ENCODE results near the gene SLC8A1. TPM values are rescaled to one million over a fixed set of nuclear protein-coding genes. Genes with fewer than 3 reads are reported as not detected.

The SLC8A1 gene
- total RNA-seq, 6 donors from 2014 or later = 21.8 to 58.6 (median 25.3) TPM

DNA sequence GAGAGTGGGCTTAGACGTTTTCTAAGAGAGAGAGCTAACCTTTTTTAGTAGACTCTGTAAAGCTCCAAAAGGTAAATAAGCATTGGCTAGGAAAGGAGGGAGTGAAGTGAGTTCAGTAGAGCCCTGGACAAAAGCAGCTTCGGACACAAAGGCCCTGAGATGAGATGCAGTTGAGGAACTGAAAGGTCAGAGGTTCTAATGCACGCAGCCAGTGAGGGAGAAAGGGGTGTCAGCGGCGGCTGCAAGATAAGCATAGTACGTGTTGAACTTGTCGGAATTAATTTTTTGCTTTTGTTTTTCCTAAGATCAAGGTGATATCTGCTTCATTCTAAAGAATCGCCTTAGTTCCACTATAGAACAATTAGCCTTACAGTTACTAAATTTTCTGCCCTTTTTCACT lies 11.2 kb upstream of the SLC8A1 start:
- no peaks in the 10 kb centered on the region for H3K4me1 ChIP-seq
- H3K36me3 ChIP-seq = no peaks in the 10 kb centered on the region
- H3K4me3 ChIP-seq = no peak overlapping the region
- DNase-seq (no peak), ATAC-seq (ENCODE audit: low FRiP score in 2 of 2) (no peak)
- WGBS, 2 donors = 76 to 78% methylated on average over 8 of the region's 8 CpGs
- no peak overlapping the region for H3K27ac ChIP-seq
- no peaks in the 10 kb centered on the region for H3K9me3 ChIP-seq
- H3K27me3 ChIP-seq = no peaks in the 10 kb centered on the region
- TF ChIP-seq, protein P1, sequence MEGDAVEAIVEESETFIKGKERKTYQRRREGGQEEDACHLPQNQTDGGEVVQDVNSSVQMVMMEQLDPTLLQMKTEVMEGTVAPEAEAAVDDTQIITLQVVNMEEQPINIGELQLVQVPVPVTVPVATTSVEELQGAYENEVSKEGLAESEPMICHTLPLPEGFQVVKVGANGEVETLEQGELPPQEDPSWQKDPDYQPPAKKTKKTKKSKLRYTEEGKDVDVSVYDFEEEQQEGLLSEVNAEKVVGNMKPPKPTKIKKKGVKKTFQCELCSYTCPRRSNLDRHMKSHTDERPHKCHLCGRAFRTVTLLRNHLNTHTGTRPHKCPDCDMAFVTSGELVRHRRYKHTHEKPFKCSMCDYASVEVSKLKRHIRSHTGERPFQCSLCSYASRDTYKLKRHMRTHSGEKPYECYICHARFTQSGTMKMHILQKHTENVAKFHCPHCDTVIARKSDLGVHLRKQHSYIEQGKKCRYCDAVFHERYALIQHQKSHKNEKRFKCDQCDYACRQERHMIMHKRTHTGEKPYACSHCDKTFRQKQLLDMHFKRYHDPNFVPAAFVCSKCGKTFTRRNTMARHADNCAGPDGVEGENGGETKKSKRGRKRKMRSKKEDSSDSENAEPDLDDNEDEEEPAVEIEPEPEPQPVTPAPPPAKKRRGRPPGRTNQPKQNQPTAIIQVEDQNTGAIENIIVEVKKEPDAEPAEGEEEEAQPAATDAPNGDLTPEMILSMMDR (IDR thresholded peaks at IDR 0.05) = no peak
- TF ChIP-seq POLR2AphosphoS5 (IDR thresholded peaks at IDR 0.05) = no peak
- no peak for TF ChIP-seq POLR2A (IDR thresholded peaks at IDR 0.05)
- no peak for TF ChIP-seq EP300 (IDR thresholded peaks at IDR 0.05)

DNA sequence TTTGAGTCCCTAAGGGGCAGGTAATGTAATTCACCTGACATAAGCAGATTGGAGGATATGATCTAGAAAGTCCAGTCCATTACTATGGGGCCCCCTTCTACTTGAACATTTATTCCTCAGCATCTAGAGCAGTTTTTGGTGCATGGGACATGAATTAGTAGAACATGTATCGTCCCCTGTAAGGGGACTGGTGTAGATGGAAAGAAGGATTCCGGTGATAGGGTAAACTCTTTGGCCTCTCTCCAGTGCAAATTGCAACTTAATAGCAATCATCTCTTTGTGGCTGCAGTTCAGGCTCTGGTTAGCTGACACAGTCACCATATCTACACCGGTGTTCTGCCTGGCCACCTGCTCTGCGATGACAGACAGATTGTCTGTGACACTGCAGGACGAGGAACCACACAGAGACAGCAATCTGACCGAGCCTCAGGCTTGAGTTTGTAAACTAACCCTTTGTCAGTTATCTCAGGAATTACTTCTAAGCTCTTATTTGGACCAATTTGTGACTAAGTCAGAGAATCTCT lies 6.4 kb upstream of the SLC8A1 start:
- DNase-seq = no peak
- no peak overlapping the region for H3K27ac ChIP-seq
- WGBS, 2 donors = 68 to 73% methylated on average over 4 to 6 of the region's 6 CpGs

DNA sequence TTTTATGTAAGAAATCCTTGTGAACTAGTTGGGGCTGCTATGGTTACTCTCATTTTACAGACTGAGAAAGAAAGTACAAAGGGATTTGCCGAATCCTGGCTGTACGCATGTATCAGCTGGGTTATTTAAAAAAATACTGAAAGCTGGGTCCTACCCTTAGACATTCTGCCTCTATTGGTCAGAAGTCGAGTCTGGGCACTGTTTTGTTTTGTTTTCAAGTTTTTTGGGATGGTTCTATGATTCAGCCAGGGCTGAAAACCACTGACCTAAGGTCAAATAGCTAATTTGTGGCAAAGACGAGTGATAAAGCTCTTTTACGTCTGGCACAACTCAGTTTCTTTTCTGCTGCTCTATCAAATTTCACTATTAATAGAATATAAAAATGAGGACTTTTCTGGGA lies 5.9 kb upstream of the SLC8A1 start:
- Histone ChIP-seq H3K4me3 (peak overlapping the region in 1 of 4 donors; percentile 5), H3K9me3 (no peaks in the 10 kb centered on the region), H3K36me3 (no peaks in the 10 kb centered on the region), H3K27ac (peak overlapping the region in 1 of 4 donors; percentile 43), H3K4me1 (peaks cover 0 to under 1% (median under 1%) of the 10 kb centered on the region in 4 donors), H3K27me3 (no peaks in the 10 kb centered on the region)
- 63 to 67% methylated on average over 5 of the region's 5 CpGs for WGBS, 2 donors
- TF ChIP-seq POLR2A (IDR thresholded peaks at IDR 0.05) (no peak), EP300 (IDR thresholded peaks at IDR 0.05) (no peak), POLR2AphosphoS5 (IDR thresholded peaks at IDR 0.05) (no peak)
- TF ChIP-seq, protein P1 (IDR thresholded peaks at IDR 0.05) = no peak
- no peak for DNase-seq
- no peak for ATAC-seq (ENCODE audit: low FRiP score in 2 of 2)

More for the DNA sequence above, 6.4 kb upstream of the SLC8A1 start:
- H3K36me3 ChIP-seq = no peaks in the 10 kb centered on the region
- peak overlapping the region in 1 of 4 donors; percentile 5 for H3K4me3 ChIP-seq
- no peaks in the 10 kb centered on the region for H3K9me3 ChIP-seq
- no peaks in the 10 kb centered on the region for H3K27me3 ChIP-seq
- no peaks in the 10 kb centered on the region for H3K4me1 ChIP-seq
- no peak for ATAC-seq (ENCODE audit: low FRiP score in 2 of 2)
- no peak for TF ChIP-seq POLR2A (IDR thresholded peaks at IDR 0.05)
- TF ChIP-seq, protein P1 (IDR thresholded peaks at IDR 0.05) = no peak
- TF ChIP-seq EP300 (IDR thresholded peaks at IDR 0.05) = no peak
- no peak for TF ChIP-seq POLR2AphosphoS5 (IDR thresholded peaks at IDR 0.05)

DNA sequence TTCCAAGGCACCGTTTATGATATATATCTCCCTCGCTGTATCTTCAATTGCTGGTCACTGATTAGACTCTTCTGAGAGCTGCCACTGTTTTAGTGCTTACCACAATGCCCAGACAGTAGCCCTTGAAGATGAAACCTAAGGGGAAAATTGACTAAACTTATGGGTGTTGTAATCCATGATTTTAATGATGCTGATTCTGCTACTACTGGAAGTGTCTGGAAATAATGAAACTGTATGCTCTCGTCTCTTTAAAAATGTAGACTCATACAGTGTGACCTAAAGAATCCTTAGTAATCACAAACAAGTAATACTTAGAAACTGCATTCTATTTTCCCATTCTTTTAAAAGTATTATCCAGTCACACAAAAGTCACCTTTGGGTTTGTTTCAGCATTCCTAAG lies 5.5 kb upstream of the SLC8A1 start:
- no peak for DNase-seq
- 62 to 64% methylated on average over 3 of the region's 3 CpGs for WGBS, 2 donors
- H3K9me3 ChIP-seq = no peaks in the 10 kb centered on the region
- no peaks in the 10 kb centered on the region for H3K27me3 ChIP-seq
- no peaks in the 10 kb centered on the region for H3K36me3 ChIP-seq
- no peak overlapping the region for H3K27ac ChIP-seq
- peak overlapping the region in 1 of 4 donors; percentile 5 for H3K4me3 ChIP-seq
- no peak for TF ChIP-seq EP300 (IDR thresholded peaks at IDR 0.05)
- no peak for TF ChIP-seq POLR2AphosphoS5 (IDR thresholded peaks at IDR 0.05)
- TF ChIP-seq, protein P1 (IDR thresholded peaks at IDR 0.05) = no peak
- TF ChIP-seq POLR2A (IDR thresholded peaks at IDR 0.05) = no peak
- H3K4me1 ChIP-seq = peaks cover 0 to 6% (median 4%) of the 10 kb centered on the region in 4 donors
- no peak for ATAC-seq (ENCODE audit: low FRiP score in 2 of 2)

DNA sequence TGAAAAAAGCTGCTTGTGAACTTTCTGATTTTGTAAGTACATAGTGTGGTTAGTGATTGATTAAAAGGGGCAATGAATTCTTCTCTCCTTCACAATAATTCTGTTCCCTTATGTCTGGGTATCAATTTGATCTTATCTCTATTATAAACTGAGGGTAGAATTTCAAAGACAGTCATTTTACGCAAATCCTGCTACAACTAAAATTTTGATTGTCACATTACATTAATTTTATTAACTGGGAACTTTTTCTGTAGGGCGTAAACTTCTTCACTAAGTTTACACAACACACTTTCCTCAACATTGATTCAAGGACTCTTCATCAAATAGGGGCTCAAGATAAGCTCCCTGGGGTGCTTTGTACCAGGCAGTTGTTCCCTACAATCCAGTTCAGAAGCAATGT lies 5.0 kb upstream of the SLC8A1 start:
- DNase-seq (no peak), ATAC-seq (ENCODE audit: low FRiP score in 2 of 2) (no peak)
- Histone ChIP-seq H3K4me3 (no peak overlapping the region), H3K4me1 (peaks cover 0 to 9% (median 4%) of the 10 kb centered on the region in 4 donors), H3K36me3 (no peaks in the 10 kb centered on the region), H3K27me3 (no peaks in the 10 kb centered on the region), H3K27ac (no peak overlapping the region), H3K9me3 (no peaks in the 10 kb centered on the region)
- WGBS, 2 donors = 76 to 84% methylated on average over 2 of the region's 2 CpGs
- no peak for TF ChIP-seq EP300 (IDR thresholded peaks at IDR 0.05)

Data from upper lobe of left lung (tissue), 6 donors.